Endometrial microvascular endothelial cells (primary cell): ENCODE measurements around the gene KCNMB2. TPM values are rescaled to one million over a fixed set of nuclear protein-coding genes. Genes with fewer than 3 reads are reported as not detected.

Source experiments
- in situ Hi-C: cut with HindIII; loops from 2 replicates; pipeline ENCODE4 v1.10.0; 2017; ENCODE audit warnings: low sequenced_read_pairs, low pct_unique_long_range_greater_than_20kb; ENCODE audit errors: inconsistent ontology term
- total RNA-seq: library from RNA; depleted of rRNA; stranded (reverse); fragments of >200 nt; gene quantifications from one replicate; pipeline ENCODE4 v1.2.3, GENCODE V29; 2015; ENCODE audit errors: inconsistent ontology term

The KCNMB2 gene
- total RNA-seq, 1 donor from 2014 or later = not detected

DNA sequence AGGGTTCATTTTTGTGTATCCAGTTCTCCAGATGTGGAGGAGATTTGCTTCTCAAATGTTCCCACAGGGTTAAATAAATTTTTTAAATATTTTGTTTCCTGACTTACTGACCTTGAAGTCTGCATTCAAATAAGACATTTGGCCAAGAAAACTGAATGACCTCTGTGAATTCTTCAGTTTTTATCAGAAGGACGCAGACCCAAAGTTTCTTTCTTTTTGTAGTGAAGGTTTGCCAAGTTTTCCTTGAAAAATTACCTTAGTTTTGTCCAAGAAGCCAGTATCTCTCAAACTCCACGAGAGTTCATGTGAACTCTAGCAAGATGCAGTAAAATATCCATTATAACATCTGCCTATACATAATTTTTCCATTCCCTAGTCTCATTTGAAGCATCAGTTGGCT is 332.4 kb downstream of the KCNMB2 start:
- in situ Hi-C loops = no loop called here

DNA sequence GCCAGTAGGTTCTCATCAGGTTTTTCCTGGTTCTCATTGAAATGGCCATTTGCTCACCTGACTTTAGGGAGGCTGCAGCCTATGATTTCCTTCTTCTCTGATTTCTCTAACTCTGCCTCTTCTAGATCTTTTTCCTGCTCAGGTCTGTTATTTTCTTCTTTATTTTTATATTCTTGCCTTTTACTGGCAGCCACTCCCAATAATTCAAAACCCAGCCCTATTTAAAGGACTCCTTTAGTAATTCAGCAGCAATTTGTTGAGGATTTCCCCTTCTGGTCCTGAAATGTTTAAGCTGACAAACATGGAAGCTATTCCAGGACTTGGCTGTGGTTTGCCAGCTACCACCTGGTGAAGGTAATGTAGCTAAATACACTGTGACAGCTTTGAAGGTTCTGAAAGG is 333.8 kb downstream of the KCNMB2 start:
- in situ Hi-C loops = no loop called here

DNA sequence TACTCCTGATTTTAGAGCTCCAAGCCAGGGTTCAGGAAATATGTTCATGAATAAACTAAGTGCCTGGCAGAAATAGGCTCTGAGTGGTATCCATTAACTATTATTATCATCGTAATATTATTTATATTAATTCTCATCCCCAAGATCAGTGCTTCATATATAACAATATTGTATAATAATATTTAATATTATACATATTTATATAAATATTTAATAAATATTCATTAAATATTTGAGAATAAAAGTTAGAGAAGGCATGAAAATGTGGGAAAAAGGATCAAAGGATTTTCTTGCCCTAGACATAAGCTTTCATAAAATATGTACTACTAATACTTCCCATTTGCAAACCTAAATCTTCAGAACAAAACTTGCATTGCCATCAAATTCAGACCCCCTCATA is 338.9 kb downstream of the KCNMB2 start:
- in situ Hi-C loops = no loop called here

DNA sequence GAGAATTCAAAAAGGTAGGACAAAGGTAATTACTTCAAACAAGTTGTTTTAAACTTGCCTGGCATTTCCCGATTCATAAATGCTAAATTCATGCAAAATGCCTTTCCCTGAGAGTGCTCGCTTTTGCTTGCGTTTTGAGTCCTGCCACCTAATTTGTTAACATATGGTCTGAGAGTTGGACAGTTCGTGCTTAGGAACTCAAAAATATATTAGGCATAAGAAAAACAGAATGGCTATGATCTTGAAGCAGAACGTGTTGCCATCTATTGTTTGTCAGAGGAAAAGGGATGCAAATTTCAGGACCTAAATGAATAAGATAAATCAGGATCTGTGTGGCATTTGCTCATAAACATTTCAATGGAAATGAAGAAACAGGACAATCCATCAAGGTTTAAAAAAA is 339.6 kb downstream of the KCNMB2 start:
- in situ Hi-C loops = no loop called here

DNA sequence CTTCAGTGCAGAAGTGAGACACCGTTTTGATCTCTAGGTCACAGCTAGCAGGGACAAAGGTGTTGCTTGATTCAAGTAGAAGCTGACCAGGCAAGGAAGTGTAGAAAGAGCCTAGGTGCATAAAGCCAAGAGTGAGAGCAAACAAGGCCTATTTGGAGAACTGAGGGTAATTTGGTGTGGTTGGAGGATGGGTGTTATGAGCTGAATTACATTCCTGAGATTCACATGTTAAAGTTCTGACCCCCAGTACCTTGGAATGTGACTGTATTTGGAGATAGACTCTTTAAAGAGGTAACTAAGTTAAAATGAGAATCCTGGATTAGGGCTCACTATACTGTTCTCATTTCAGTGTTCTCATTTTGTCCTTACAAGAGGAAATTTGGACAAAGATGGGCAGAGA is 344.0 kb downstream of the KCNMB2 start:
- in situ Hi-C loops = no loop called here
